T-cell (primary cell): ENCODE results near the gene OMG. TPM values are rescaled to one million over a fixed set of nuclear protein-coding genes. Genes with fewer than 3 reads are reported as not detected.

Experiments
- ATAC-seq, 4 experiments: fragments of 200-7000 bp in 3 of 4; fragments of 150-1000 bp in 1 of 4; cut with Tn5 transposase; replicated peaks in 1 of 4; 1 replicate in 3 of 4; 2 replicates in 1 of 4; pipeline ENCODE4 v1.10.0; 2021; ENCODE audit warnings: moderate library complexity in 3 of 4, mild to moderate bottlenecking in 2 of 4, moderate number of reproducible peaks in 1 of 4
- CTCF ChIA-PET, 2 donors: fragments of 300-600 bp; sonication (Branson Sonifier 250); formaldehyde crosslinking; loops; one replicate each; lab custom pipeline; 2022; ENCODE audit warnings: antibody characterized with exemption in 2 of 2; lab: Charles Lee
- POLR2A ChIA-PET, 2 donors: fragments of 300-600 bp; sonication (Branson Sonifier 250); formaldehyde crosslinking; loops; one replicate each; lab custom pipeline; 2022; ENCODE audit warnings: antibody characterized with exemption in 2 of 2; lab: Charles Lee
- DNase-seq, 35 experiments: peaks; one replicate each; pipeline versions ENCODE4 v3.0.0 to v3.0.0-alpha.2; 2013 to 2023
- H3K27ac ChIP-seq: one replicate; pipeline ENCODE4 v1.5.1; 2013; ENCODE audit warnings: low read length
- H3K27me3 ChIP-seq, 2 experiments: replicated peaks in 1 of 2; 1 replicate in 1 of 2; 2 replicates in 1 of 2; pipeline versions ENCODE4 v1.6.1 to v1.7.0; 2013; ENCODE audit warnings: low read length in 1 of 2, mixed read lengths in 1 of 2; ENCODE audit not compliant: control insufficient read depth in 2 of 2, insufficient read depth in 2 of 2; ENCODE audit errors: extremely low read depth in 1 of 2
- H3K36me3 ChIP-seq, 2 donors: 1 replicate in 1 of 2; 2 replicates in 1 of 2; pipeline versions ENCODE4 v1.6.1 to v1.7.0; 2013; ENCODE audit warnings: low read length in 1 of 2; ENCODE audit not compliant: control insufficient read depth in 2 of 2, insufficient read depth in 1 of 2; ENCODE audit errors: extremely low read depth in 1 of 2
- H3K4me1 ChIP-seq, 2 experiments: 1 replicate in 1 of 2; 2 replicates in 1 of 2; pipeline versions ENCODE4 v1.6.1 to v1.7.0; 2013; ENCODE audit warnings: low read length in 2 of 2, mixed read lengths in 1 of 2; ENCODE audit not compliant: insufficient read depth in 2 of 2, control insufficient read depth in 1 of 2; ENCODE audit errors: extremely low read depth in 1 of 2
- H3K4me3 ChIP-seq, 2 donors: 1 replicate in 1 of 2; 2 replicates in 1 of 2; pipeline versions ENCODE4 v1.5.1 to v1.7.0; 2013; ENCODE audit warnings: mild to moderate bottlenecking in 2 of 2, low read length in 1 of 2, moderate library complexity in 1 of 2; ENCODE audit not compliant: control insufficient read depth in 1 of 2; ENCODE audit errors: extremely low read depth in 1 of 2
- H3K9me3 ChIP-seq: 2 replicates; pipeline ENCODE4 v1.7.0; 2013
- H3K27ac Mint-ChIP-seq, 2 donors: one replicate each; pipeline ENCODE4 v1.8.0; 2020 to 2021; ENCODE audit warnings: mild to moderate bottlenecking in 2 of 2, mixed read lengths in 2 of 2
- H3K27me3 Mint-ChIP-seq, 2 donors: one replicate each; pipeline ENCODE4 v1.8.0; 2021 to 2022; ENCODE audit warnings: mixed read lengths in 2 of 2
- H3K36me3 Mint-ChIP-seq: one replicate; pipeline ENCODE4 v1.8.0; 2021; ENCODE audit warnings: mixed read lengths
- H3K4me1 Mint-ChIP-seq, 3 donors: one replicate each; pipeline ENCODE4 v1.8.0; 2020 to 2022; ENCODE audit warnings: mixed read lengths in 3 of 3, mild to moderate bottlenecking in 1 of 3
- H3K4me3 Mint-ChIP-seq, 3 donors: one replicate each; pipeline ENCODE4 v1.8.0; 2020 to 2022; ENCODE audit warnings: mild to moderate bottlenecking in 3 of 3, mixed read lengths in 3 of 3, moderate library complexity in 3 of 3
- H3K9me3 Mint-ChIP-seq, 3 donors: one replicate each; pipeline ENCODE4 v1.8.0; 2020 to 2022; ENCODE audit warnings: mixed read lengths in 3 of 3
- WGBS: methylation state at CpG from one replicate; pipeline ENCODE4 v1.1.5; 2013; ENCODE audit warnings: missing lambda C conversion rate; ENCODE audit not compliant: insufficient coverage; 5-methylcytosine and 5-hydroxymethylcytosine counted together
- total RNA-seq, 35 experiments: library from RNA in 6 of 35; stranded (reverse) in 6 of 35; fragments of 120-200 nt in 1 of 35; gene quantifications; one replicate each; pipeline versions ENCODE4 v1.2.1 to v1.2.4 and lab custom pipeline; 2013 to 2026

The OMG gene
- total RNA-seq, 5 donors from 2014 or later (not counting 1 experiment from before 2014, with no cell fraction given) = 0.43 to 1.1 (median 0.80) TPM

GRCh38 chr17:31307640-31308039 is 10.6 kb upstream of the OMG start:
- DNase-seq (no peak), ATAC-seq (no peak)
- Mint-ChIP-seq H3K4me3 (peak overlapping the region; percentile 77 to 94 (median 88)), H3K9me3 (peaks cover 0 to 5% (median 4%) of the 10 kb centered on the region in 3 donors), H3K27ac (peak overlapping the region; percentile 93 to 94), H3K4me1 (peaks cover 68 to 88% (median 72%) of the 10 kb centered on the region in 3 donors), H3K36me3 (peaks cover 49% of the 10 kb centered on the region), H3K27me3 (no peaks in the 10 kb centered on the region)
- no CpG with 5 or more reads among the region's 1 CpG for WGBS
- H3K36me3 ChIP-seq = peaks cover 0 to 38% of the 10 kb centered on the region in 2 donors
- no peaks in the 10 kb centered on the region for H3K27me3 ChIP-seq
- H3K4me1 ChIP-seq = peaks cover 19 to 33% of the 10 kb centered on the region in 2 experiments
- ChIA-PET POLR2A (interaction anchor here in 1 of 2 donors (0.6 kb wide), 1 partner anchor 160 kb away, joined by 9 read pairs; no protein-coding TSS in a partner anchor), CTCF (no interaction called here)
- no peaks in the 10 kb centered on the region for H3K9me3 ChIP-seq
- H3K27ac ChIP-seq = peak overlapping the region; percentile 90
- H3K4me3 ChIP-seq = peak overlapping the region in 1 of 2 donors; percentile 14

- H3K4me1 ChIP-seq = no peaks in the 10 kb centered on the region
- H3K36me3 ChIP-seq = peaks cover 0 to 17% of the 10 kb centered on the region in 2 donors
- Mint-ChIP-seq H3K4me1 (peaks cover 40 to 66% (median 48%) of the 10 kb centered on the region in 3 donors), H3K27ac (peak overlapping the region in 1 of 2 donors; percentile 4), H3K36me3 (peaks cover 24% of the 10 kb centered on the region), H3K4me3 (no peak overlapping the region), H3K27me3 (no peaks in the 10 kb centered on the region), H3K9me3 (no peaks in the 10 kb centered on the region)
- ChIA-PET POLR2A (no interaction called here), CTCF (no interaction called here)
- H3K4me3 ChIP-seq = no peak overlapping the region
- DNase-seq = no peak
- no peak for ATAC-seq
- no peaks in the 10 kb centered on the region for H3K9me3 ChIP-seq
- no peaks in the 10 kb centered on the region for H3K27me3 ChIP-seq
- H3K27ac ChIP-seq = no peak overlapping the region
Observed at GRCh38 chr17:31299624-31300023, 2.6 kb upstream of the OMG start.

GRCh38 chr17:31296142-31296541 is 897 bp downstream of the OMG start:
- Mint-ChIP-seq H3K27me3 (no peaks in the 10 kb centered on the region), H3K36me3 (peaks cover 5% of the 10 kb centered on the region), H3K27ac (no peak overlapping the region), H3K9me3 (no peaks in the 10 kb centered on the region), H3K4me3 (no peak overlapping the region), H3K4me1 (peaks cover 17 to 33% (median 21%) of the 10 kb centered on the region in 3 donors)
- ChIA-PET POLR2A (no interaction called here), CTCF (no interaction called here)
- H3K4me1 ChIP-seq = no peaks in the 10 kb centered on the region
- H3K36me3 ChIP-seq = no peaks in the 10 kb centered on the region
- H3K27me3 ChIP-seq = no peaks in the 10 kb centered on the region
- H3K9me3 ChIP-seq = no peaks in the 10 kb centered on the region
- no CpG with 5 or more reads among the region's 2 CpGs for WGBS
- DNase-seq = no peak
- no peak for ATAC-seq
- H3K27ac ChIP-seq = no peak overlapping the region
- no peak overlapping the region for H3K4me3 ChIP-seq

GRCh38 chr17:31295489-31295871 is 1.6 kb downstream of the OMG start:
- WGBS = 100% methylated on average over 1 of the region's 1 CpG

GRCh38 chr17:31294820-31295488 is 2.1 kb downstream of the OMG start:
- ChIA-PET CTCF (no interaction called here), POLR2A (interaction anchor here (0.5 to 0.8 kb wide), 2 partner anchors 24 to 25 kb away, joined by 3 to 5 read pairs; no protein-coding TSS in a partner anchor)
- no peak overlapping the region for H3K4me3 ChIP-seq
- H3K4me3 Mint-ChIP-seq = no peak overlapping the region
- H3K9me3 Mint-ChIP-seq = no peaks in the 10 kb centered on the region
- DNase-seq (no peak), ATAC-seq (no peak)
- peaks cover 9% of the 10 kb centered on the region for H3K36me3 Mint-ChIP-seq
- no peaks in the 10 kb centered on the region for H3K36me3 ChIP-seq
- H3K27ac ChIP-seq = no peak overlapping the region
- no peaks in the 10 kb centered on the region for H3K4me1 ChIP-seq
- peaks cover 13 to 25% (median 16%) of the 10 kb centered on the region in 3 donors for H3K4me1 Mint-ChIP-seq
- no peaks in the 10 kb centered on the region for H3K27me3 Mint-ChIP-seq
- WGBS = no CpG with 5 or more reads among the region's 3 CpGs
- H3K27ac Mint-ChIP-seq = no peak overlapping the region
- H3K27me3 ChIP-seq = no peaks in the 10 kb centered on the region
- no peaks in the 10 kb centered on the region for H3K9me3 ChIP-seq

More at GRCh38 chr17:31295489-31295871, 1.6 kb downstream of the OMG start:
- H3K27ac ChIP-seq = no peak overlapping the region
- H3K4me3 ChIP-seq = no peak overlapping the region
- Mint-ChIP-seq H3K27me3 (no peaks in the 10 kb centered on the region), H3K27ac (no peak overlapping the region), H3K4me3 (no peak overlapping the region), H3K36me3 (peaks cover 6% of the 10 kb centered on the region), H3K4me1 (peaks cover 13 to 27% (median 15%) of the 10 kb centered on the region in 3 donors), H3K9me3 (no peaks in the 10 kb centered on the region)
- H3K27me3 ChIP-seq = no peaks in the 10 kb centered on the region
- ChIA-PET POLR2A (interaction anchor here in 1 of 2 donors (0.8 kb wide), 1 partner anchor 24 kb away, joined by 5 read pairs; no protein-coding TSS in a partner anchor), CTCF (no interaction called here)
- no peaks in the 10 kb centered on the region for H3K36me3 ChIP-seq
- H3K9me3 ChIP-seq = no peaks in the 10 kb centered on the region
- DNase-seq (no peak), ATAC-seq (no peak)
- H3K4me1 ChIP-seq = no peaks in the 10 kb centered on the region

- H3K36me3 ChIP-seq = no peaks in the 10 kb centered on the region
- Mint-ChIP-seq H3K27ac (no peak overlapping the region), H3K9me3 (no peaks in the 10 kb centered on the region), H3K4me1 (peaks cover 11 to 22% (median 12%) of the 10 kb centered on the region in 3 donors), H3K27me3 (no peaks in the 10 kb centered on the region), H3K36me3 (peaks cover 9% of the 10 kb centered on the region), H3K4me3 (no peak overlapping the region)
- H3K4me3 ChIP-seq = no peak overlapping the region
- no CpG with 5 or more reads among the region's 3 CpGs for WGBS
- H3K4me1 ChIP-seq = no peaks in the 10 kb centered on the region
- no peak overlapping the region for H3K27ac ChIP-seq
- H3K9me3 ChIP-seq = no peaks in the 10 kb centered on the region
- POLR2A ChIA-PET = interaction anchor here in 1 of 2 donors (0.5 kb wide), 1 partner anchor 26 kb away, joined by 3 read pairs; no protein-coding TSS in a partner anchor
- DNase-seq (no peak), ATAC-seq (no peak)
- H3K27me3 ChIP-seq = no peaks in the 10 kb centered on the region
- CTCF ChIA-PET = interaction anchor here in 1 of 2 donors (0.8 kb wide), 1 partner anchor 18 kb away, joined by 3 read pairs; no protein-coding TSS in a partner anchor
Observed at GRCh38 chr17:31294231-31294630, 2.8 kb downstream of the OMG start.
